GM20431 (cell line): ENCODE results near the gene CDH19.

Source experiments
- in situ Hi-C: fragments of 300-500 bp; cut with MseI, MboI; formaldehyde crosslinking; loops from one replicate; pipeline ENCODE4 v1.15.0; 2020; ENCODE audit warnings: low sequenced_read_pairs; ENCODE audit not compliant: unreplicated experiment

Gene CDH19

DNA sequence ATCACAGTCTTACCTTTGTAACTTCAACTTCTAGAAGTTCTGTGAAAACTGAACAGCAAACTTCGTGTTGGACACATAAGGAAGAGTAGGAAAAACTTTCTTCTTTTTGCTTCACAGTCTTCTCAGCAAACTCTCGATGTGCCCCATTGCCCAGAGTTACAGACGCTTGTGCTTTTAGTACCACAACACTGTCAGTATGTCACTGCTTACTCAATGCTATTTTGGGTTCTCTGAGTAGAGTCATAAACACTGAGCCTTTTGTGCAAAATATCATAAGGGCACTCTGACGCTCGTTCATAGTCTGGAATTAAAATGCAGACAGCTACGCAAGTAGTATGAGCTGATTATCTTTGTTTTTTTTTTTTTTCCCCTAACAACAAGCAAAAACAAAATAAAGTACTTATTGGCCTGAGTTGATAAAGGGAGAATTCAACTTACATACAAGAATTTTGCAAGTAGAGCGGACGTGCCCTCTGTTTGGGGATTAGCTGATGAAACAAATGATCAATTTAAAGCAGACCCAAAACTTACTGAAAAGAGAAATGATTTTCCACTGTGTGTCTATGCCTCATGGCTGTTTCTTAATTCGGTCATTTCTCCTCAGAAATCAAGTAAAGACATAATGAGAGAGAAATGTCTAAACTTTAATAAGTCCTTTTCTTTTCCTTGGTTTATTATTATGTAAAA lies at the start of gene CDH19:
Gene CDH19, minus strand, starts transcription at position 150 of the 687 bp plus-strand sequence. CDS start 31,886 bp downstream, outside the sequence.
- in situ Hi-C loops, result no loop called here

- in situ Hi-C loops, result no loop called here
These were observed 43.8 kb upstream of the CDH19 start for GRCh38 chr18:66647671-66648070.

GRCh38 chr18:66646609-66647008 lies 42.7 kb upstream of the CDH19 start:
- in situ Hi-C loops, result no loop called here

DNA sequence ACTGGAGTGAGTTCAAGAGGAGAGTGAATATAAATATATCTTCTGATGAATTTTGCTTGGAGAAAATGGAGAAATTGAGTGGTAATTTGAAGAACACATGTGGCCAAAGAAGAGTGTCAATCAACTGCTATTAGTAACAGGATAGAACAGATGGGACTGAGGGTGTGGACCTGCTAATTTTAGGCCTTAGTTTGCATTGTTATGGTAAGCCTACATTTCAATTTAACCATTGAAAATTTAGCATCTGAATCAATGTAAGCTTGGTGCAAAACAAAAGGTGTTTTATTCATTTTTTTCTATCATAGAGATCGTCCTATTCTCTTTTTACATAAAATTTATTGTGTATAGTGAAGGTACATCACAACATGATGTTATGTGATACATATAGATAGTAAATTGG lies 42.1 kb upstream of the CDH19 start:
- in situ Hi-C loops, result no loop called here

DNA sequence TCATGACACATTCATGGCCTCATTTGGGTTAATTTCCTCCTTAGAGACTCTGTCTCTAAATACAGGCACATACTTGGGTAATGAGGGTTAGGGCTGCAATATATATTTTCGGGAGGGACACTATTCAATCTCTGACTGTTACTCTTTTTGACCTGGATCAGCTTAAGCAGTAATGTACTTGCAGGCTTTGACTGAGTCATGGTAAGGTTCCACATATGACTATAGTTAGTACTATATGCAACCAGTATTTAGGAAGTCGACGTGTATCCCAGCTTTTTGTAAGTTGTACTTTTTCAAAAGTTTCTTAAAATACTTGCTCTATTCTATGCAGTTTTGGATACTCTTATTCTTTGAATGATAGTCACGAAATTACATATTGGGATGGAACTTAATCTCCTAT lies 37.2 kb upstream of the CDH19 start:
- in situ Hi-C loops, result no loop called here

- in situ Hi-C loops, result no loop called here
These were observed 36.5 kb upstream of the CDH19 start for GRCh38 chr18:66640431-66640830.

GRCh38 chr18:66638856-66639629 lies 35.2 kb upstream of the CDH19 start:
- in situ Hi-C loops, result no loop called here

DNA sequence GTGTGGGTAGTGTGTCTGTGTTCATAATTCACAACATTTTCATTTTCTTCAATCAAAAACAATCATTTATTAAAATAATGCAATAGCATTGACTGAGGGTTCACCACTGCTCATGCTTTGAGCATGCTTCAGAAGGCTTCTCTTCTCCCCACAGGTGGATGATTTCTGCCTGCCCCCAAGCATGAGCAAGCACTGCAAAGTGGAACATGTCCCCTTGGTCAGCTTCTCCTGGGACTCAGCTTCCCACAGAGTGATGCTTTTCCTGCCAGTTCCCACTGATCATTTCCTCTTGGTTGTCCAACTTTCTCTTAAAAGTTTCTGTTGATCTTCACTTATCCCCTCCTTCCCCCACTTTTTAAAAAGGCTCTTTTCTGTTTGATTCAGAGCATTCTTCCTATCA lies 31.5 kb upstream of the CDH19 start:
- in situ Hi-C loops, result no loop called here

- in situ Hi-C loops, result no loop called here
These were observed 28.9 kb upstream of the CDH19 start for GRCh38 chr18:66632756-66633155.

DNA sequence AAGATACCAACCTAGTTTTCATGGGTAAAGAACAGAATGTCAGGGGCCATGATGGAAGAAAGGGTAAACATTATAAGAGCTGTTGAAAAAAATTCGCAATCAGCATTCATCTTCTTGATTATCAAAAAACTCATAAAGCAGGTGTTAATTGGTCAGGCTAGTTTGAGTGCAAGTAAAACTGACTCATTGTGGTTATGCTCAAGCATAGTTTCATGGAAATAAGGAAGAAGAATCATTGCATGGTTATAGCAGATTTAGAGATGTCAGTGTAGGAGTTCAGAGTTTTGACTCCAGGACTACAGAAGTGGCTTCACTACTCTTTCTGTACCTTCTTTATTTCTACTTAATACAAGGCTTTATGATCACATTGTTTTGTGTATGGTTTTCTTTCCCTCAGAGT lies 26.9 kb upstream of the CDH19 start:
- in situ Hi-C loops, result no loop called here

- in situ Hi-C loops, result no loop called here
These were observed 19.9 kb upstream of the CDH19 start for GRCh38 chr18:66623821-66624220.

DNA sequence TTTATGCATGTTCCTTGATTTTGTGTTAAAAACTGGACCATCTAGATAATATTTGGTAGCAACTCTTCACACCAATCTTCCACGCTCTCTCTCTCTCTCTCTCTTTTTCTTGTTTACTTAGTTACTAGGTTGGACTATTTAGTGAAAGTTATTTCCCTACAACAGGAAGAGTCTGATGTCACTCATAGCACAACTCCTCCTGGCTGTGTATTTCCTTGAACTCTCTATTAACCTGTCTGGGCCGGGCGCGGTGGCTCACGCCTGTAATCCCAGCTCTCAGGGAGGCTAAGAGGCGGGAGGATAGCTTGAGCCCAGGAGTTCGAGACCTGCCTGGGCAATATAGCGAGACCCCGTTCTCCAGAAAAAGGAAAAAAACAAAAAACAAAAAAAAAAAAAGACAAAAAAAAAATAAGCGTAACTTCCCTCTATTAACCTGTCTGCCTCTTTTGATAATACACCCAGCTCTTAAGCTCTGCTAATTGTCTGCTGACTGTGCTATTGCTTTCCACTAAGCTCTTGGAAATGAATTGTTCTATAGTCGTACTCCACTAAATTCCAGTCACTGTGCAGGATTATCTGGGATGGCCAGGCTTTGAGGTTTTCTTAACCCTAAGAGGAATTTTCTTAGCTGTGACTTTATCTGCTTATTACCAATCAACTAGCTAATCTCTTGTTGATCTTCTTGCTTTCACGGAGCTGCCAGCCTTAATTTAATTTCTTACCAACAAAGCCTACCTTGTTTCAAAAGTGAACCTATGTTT lies 18.1 kb upstream of the CDH19 start:
- in situ Hi-C loops, result no loop called here

DNA sequence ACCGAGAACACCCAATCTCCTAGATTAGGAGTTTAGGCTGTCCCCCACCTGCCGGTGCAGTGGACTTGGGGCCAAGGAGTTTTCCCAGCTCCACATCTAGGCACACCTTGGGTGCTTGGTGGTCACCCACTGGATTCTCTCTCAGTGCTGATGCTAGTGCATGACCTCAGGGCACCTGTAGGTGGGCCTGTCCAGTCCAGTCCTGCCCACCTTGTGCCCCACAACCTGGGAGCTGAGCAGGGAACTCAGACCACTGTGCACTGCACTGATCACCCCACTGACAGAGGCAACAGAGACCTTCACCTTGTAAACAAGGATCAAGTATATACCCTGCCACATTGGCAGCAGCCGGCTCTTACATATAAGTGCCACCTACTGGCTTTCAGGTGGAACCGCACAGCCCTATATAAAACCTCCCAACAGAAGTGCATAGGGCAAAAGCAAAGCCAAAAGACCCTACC lies 12.7 kb upstream of the CDH19 start:
- in situ Hi-C loops, result no loop called here

GRCh38 chr18:66615176-66615575 lies 11.3 kb upstream of the CDH19 start:
- in situ Hi-C loops, result no loop called here

DNA sequence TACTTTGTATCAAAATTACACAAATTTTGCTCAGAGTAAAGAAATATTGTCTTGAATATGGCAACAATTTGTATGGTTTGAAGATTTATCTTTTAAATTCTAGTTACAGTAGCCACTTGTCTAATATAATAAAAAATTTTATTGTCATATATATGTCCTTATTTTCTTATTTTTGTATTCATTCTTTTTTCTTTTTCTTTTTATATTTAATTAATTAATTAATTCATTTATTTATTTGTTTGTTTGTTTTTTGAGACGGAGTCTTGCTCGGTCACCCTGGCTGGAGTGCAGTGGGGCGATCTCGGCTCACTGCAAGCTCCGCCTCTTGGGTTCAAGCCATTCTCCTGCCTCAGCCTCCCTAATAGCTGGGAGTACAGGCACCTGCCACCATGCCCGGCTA lies 3.7 kb upstream of the CDH19 start:
- in situ Hi-C loops, result no loop called here

DNA sequence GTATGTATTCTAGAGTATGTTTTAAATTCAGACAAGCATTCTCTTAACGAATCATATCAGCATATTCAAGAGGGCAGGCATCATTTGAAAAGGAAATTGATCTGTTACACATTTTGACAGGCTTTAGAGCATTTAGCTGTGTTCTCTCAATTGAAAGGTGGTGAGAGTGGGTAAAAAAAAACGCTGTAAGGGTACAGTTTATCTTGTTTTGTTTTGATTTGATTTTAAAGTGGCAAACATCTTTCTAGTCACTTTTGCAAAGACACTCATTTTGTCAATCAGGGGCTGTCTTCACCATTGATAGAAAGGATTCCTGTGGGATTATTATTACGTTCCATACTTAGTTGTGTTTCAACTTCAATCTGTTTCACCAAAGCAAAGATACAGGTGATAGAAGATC lies 2.2 kb downstream of the CDH19 start:
- in situ Hi-C loops, result no loop called here

DNA sequence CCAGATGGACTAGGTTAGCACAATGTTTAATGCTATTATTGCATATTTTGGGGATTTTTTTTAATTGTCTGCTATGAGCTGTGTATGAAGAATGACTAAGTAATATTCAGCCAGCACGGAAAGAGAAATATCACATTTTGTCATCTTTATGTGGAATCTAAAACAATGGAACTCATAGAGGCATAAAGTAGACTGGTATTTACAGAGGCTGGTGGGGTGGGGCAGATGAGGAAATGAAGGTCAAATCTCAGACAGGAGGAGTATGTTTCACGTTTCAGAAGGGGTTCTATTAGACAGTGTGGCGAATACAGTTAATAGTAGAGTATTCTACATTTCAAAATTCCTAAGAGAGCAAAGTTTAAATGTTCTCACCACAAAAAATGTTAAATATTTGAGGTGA lies 4.7 kb downstream of the CDH19 start:
- in situ Hi-C loops, result no loop called here

GRCh38 chr18:66587430-66587829 lies 16.5 kb downstream of the CDH19 start:
- in situ Hi-C loops, result no loop called here

DNA sequence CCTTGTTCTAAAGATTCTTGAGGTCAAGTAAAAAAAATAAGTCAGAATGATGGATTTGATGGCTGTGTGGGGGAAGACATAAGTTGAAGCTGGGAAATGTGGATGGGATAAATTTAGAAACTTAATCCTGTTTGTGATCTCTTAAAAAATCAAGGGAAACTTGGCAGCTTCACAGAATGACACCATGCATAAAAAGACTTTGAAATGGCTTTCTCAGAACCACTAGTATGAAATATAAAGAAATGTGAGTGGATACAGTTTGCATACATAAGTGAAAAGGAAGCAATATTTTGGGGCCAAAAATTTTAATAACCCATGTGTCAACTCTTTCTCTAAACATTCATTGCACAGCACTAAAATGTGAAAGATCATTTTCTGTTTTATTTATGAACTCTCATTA lies 21.7 kb downstream of the CDH19 start:
- in situ Hi-C loops, result no loop called here

DNA sequence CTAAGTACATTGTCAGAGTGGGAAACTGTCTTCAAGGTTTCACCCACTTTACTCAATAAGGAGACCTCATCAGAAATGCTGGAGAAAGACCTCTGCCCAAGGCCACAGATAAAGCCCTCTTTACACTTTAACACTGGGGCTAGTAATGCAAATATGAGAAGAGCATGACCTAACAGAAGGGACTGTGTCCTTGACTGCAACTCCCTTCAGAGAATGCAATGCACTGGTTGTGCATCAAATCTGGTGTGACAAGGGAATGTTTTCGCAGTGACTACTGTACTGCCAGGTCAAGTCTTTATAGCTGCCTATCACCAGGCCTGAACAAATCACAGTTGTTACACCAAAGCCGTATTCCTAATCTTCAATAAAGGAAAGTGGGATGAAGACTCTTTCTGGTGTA lies 28.6 kb downstream of the CDH19 start:
- in situ Hi-C loops, result no loop called here

DNA sequence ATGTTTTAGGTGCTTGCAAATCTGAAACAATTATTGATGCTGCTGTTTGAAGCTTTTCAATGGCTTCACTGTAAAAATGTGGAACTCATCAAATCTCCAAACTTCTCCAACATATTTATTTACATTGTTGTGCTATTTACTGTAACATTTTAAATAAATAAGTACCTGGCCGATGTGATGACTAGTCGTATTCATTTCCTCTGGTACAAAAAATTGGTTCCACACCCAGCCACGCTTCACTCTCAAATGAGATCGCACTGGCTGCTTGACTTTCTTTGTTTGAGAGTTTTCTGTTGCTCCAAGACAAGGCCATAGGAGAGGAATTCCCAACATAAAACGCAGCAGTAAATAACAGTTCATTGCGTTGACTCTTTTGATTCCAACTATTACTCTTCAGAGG lies 32.0 kb downstream of the CDH19 start:
- in situ Hi-C loops, result no loop called here
